ENCODE results near the gene PDS5B.
"Not testable (repeated sequence)": the region's sequence is repeated elsewhere in the genome, so short reads cannot be mapped to it uniquely, and the experiment has no call there.

Gene PDS5B

DNA sequence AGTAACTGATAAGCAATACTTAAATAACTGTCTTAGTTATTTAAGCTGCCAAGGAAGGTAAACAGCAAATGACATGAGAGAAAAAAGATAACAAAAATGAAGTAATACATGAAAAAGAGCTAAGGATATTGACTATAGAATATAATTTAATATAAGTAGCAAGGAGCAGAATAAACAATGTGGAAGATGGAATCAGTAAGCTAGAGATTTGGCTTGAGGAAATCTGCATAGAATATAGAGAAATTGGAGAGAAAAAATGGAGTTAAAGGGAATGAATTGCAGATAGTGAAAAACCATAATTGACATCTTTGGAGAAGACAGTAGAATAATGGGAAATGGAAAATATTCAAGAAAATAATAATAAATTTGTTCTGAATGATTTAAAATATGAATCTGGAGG lies 127.1 kb downstream of the PDS5B start:
- Histone ChIP-seq H3K9ac (no peak overlapping the region), H3K27ac (no peak overlapping the region), H3K4me3 (no peak overlapping the region), H3K36me3 (peaks cover 79% of the 10 kb centered on the region), H3K9me3 (peaks cover 68% of the 10 kb centered on the region), H3K4me1 (no peaks in the 10 kb centered on the region), H4K20me1 (no peaks in the 10 kb centered on the region), H3K4me2 (no peak overlapping the region), H3K27me3 (no peaks in the 10 kb centered on the region)
- TF ChIP-seq Cebpa-rat (IDR thresholded peaks at IDR 0.05) = no peak

GRCh38 chr13:32716201-32716600 lies 129.9 kb downstream of the PDS5B start:
- peaks cover 81% of the 10 kb centered on the region for H3K9me3 ChIP-seq
- not testable (repeated sequence) for H3K27ac ChIP-seq, H3K9ac ChIP-seq, H3K4me1 ChIP-seq, H3K27me3 ChIP-seq, H3K4me3 ChIP-seq, H3K4me2 ChIP-seq, H4K20me1 ChIP-seq
- H3K36me3 ChIP-seq = peaks cover 81% of the 10 kb centered on the region

GRCh38 chr13:32720026-32720425 lies 133.8 kb downstream of the PDS5B start:
- no peak overlapping the region for H3K27ac ChIP-seq

GRCh38 chr13:32721131-32722034 lies 135.1 kb downstream of the PDS5B start:
- H3K4me1 ChIP-seq, H3K4me3 ChIP-seq, H3K9ac ChIP-seq, H3K27me3 ChIP-seq, H4K20me1 ChIP-seq, H3K4me2 ChIP-seq, H3K27ac ChIP-seq: not testable (repeated sequence)
- Histone ChIP-seq H3K36me3 (peaks cover 73% of the 10 kb centered on the region), H3K9me3 (peaks cover 48% of the 10 kb centered on the region)

More at GRCh38 chr13:32720026-32720425, 133.8 kb downstream of the PDS5B start:
- Histone ChIP-seq H3K9ac (no peak overlapping the region), H3K27me3 (no peaks in the 10 kb centered on the region), H3K4me3 (no peak overlapping the region), H3K9me3 (peaks cover 62% of the 10 kb centered on the region), H3K4me1 (no peaks in the 10 kb centered on the region), H4K20me1 (no peaks in the 10 kb centered on the region), H3K4me2 (no peak overlapping the region), H3K36me3 (peaks cover 74% of the 10 kb centered on the region)
- TF ChIP-seq Cebpa-rat (IDR thresholded peaks at IDR 0.05) = no peak

DNA sequence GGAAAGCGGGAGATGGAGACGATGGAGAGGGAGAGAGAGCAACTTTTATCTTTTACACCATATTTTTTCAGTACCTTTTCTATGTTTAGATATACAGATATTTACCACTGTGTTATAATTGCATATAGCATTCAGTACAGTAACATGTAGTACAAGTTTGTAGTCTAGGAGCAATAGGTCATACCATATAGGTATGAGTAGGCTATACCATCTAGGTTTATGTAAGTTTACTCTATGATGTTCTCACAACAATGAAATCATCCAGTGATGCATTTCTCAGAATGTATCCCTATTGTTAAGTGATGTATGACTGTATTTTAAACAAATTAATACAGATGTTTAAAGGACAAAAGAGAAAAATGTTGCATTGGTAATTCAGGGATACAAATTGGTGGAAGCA lies 136.1 kb downstream of the PDS5B start:
- Histone ChIP-seq H3K4me1 (no peaks in the 10 kb centered on the region), H3K27ac (no peak overlapping the region), H3K4me3 (no peak overlapping the region), H4K20me1 (no peaks in the 10 kb centered on the region), H3K9ac (no peak overlapping the region), H3K36me3 (peaks cover 77% of the 10 kb centered on the region), H3K27me3 (no peaks in the 10 kb centered on the region), H3K9me3 (peaks cover 48% of the 10 kb centered on the region), H3K4me2 (no peak overlapping the region)
- TF ChIP-seq Cebpa-rat (IDR thresholded peaks at IDR 0.05) = no peak

DNA sequence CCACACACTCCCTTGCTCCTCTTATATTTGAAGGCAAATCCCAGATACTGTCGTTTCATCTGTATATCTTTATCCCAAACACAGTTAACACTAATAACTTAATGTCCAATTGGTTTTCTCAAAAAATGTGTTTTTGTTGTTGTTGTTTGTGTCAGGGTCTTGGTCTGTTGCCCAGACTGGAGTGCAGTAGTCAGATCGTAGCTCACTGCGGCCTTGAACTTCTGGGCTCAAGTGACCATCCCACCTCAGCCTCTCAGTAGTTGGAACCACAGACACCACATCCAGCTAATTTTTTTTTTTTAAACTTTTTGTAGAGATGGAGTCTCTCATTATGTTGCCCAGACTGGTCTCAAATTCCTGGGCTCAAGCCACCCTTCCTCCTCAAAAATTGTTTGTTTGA lies 137.7 kb downstream of the PDS5B start:
- Histone ChIP-seq H3K27ac (no peak overlapping the region), H3K4me1 (no peaks in the 10 kb centered on the region), H3K9me3 (peaks cover 46% of the 10 kb centered on the region), H3K9ac (no peak overlapping the region), H3K27me3 (no peaks in the 10 kb centered on the region), H3K36me3 (peaks cover 75% of the 10 kb centered on the region), H3K4me2 (no peak overlapping the region), H3K4me3 (no peak overlapping the region), H4K20me1 (no peaks in the 10 kb centered on the region)
- TF ChIP-seq Cebpa-rat (IDR thresholded peaks at IDR 0.05) = no peak

DNA sequence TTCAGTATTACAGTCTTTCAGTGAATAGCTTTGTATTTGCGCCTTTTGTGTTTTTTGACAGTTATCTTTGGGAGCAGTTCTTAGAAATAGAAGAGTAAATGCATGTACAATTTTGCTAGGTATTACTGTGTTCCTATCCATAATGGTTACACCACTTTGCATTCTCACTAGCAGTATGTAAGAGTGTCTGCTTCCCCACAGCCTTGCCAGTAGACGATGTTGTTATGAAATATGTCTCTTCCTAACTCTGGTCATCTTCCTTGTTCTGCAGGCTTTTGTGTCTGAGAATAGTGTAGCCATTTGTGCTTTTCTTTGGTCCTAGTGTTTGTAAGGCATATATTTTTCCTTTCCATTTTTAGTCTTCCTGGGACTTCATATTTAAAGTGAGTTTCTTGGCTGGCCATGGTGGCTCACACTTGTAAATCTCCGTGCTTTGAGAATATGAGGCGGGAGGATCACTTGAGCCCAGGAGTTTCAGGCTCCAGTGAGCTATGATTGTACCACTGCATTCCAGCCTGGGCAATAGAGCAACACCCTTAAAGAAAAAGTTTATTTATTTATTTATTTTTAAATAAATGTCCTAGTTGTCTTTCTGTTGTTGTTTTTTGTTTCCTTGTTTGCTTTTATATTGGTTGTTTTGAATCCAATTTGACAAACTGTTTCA lies 140.3 kb downstream of the PDS5B start:
- Histone ChIP-seq H3K27ac (no peak overlapping the region), H4K20me1 (no peaks in the 10 kb centered on the region), H3K9ac (no peak overlapping the region), H3K4me2 (no peak overlapping the region), H3K4me3 (no peak overlapping the region), H3K36me3 (peaks cover 70% of the 10 kb centered on the region), H3K4me1 (no peaks in the 10 kb centered on the region), H3K9me3 (peaks cover 29% of the 10 kb centered on the region), H3K27me3 (no peaks in the 10 kb centered on the region)
- no peak for TF ChIP-seq Cebpa-rat (IDR thresholded peaks at IDR 0.05)

DNA sequence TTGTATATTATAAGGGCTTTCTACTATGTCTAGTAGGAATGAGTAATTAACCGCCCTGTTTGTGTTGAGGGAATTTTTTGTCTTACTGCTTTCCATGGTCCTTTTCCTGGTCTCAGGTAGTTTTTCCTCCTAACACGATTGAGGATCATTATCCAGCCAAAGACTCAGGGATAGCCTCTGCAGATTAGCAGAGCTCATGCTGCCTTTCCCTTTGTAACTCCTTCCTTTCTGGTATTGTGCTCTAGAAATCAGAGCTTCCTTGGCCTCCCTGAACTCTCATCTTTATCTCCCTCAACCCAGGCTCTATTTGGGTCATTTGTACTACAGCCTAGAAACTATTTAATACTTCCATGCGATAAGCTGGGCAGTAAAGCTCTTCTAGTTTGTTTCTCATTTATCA lies 142.1 kb downstream of the PDS5B start:
- no peak for TF ChIP-seq Cebpa-rat (IDR thresholded peaks at IDR 0.05)
- peaks cover 16% of the 10 kb centered on the region for H3K9me3 ChIP-seq
- no peaks in the 10 kb centered on the region for H3K27me3 ChIP-seq
- no peaks in the 10 kb centered on the region for H4K20me1 ChIP-seq
- H3K4me3 ChIP-seq = no peak overlapping the region
- no peaks in the 10 kb centered on the region for H3K4me1 ChIP-seq
- H3K36me3 ChIP-seq = peaks cover 55% of the 10 kb centered on the region
- no peak overlapping the region for H3K27ac ChIP-seq
- no peak overlapping the region for H3K9ac ChIP-seq
- H3K4me2 ChIP-seq = no peak overlapping the region

DNA sequence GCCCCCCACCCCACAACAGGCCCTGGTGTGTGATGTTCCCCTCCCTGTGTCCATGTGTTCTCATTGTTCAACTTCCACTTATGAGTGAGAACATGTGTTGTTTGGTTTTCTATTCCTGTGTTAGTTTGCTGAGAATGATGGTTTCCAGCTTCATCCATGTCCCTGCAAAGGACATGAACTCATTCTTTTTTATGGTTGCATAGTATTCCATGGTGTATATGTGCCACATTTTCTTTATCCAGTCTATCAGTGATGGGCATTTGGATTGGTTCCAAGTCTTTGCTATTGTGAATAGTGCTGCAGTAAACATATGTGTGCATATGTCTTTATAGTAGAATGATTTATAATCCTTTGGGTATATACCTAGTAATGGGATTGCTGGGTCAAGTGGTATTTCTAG lies 142.8 kb downstream of the PDS5B start:
- not testable (repeated sequence) for H4K20me1 ChIP-seq
- peaks cover 58% of the 10 kb centered on the region for H3K36me3 ChIP-seq

GRCh38 chr13:32731074-32731473 lies 144.8 kb downstream of the PDS5B start:
- H3K27ac ChIP-seq = no peak overlapping the region
- H3K4me3 ChIP-seq = no peak overlapping the region
- peaks cover 13% of the 10 kb centered on the region for H3K9me3 ChIP-seq
- H3K9ac ChIP-seq = no peak overlapping the region
- H3K27me3 ChIP-seq = no peaks in the 10 kb centered on the region
- peaks cover 46% of the 10 kb centered on the region for H3K36me3 ChIP-seq
- H4K20me1 ChIP-seq = no peaks in the 10 kb centered on the region
- no peak overlapping the region for H3K4me2 ChIP-seq
- no peaks in the 10 kb centered on the region for H3K4me1 ChIP-seq
- no peak for TF ChIP-seq Cebpa-rat (IDR thresholded peaks at IDR 0.05)

More for the DNA sequence above, 142.8 kb downstream of the PDS5B start:
- H3K4me2 ChIP-seq, H3K27ac ChIP-seq, H3K27me3 ChIP-seq, H3K9ac ChIP-seq, H3K4me1 ChIP-seq, H3K4me3 ChIP-seq: not testable (repeated sequence)
- peaks cover 14% of the 10 kb centered on the region for H3K9me3 ChIP-seq

All from BLaER1 (cell line).